22Rv1 (cell line): ENCODE measurements around the gene ATAD3A.
"Not testable (repeated sequence)": the region's sequence is repeated elsewhere in the genome, so short reads cannot be mapped to it uniquely, and the experiment has no call there.

Experiments used
- H3K27ac ChIP-seq: fragments of 450-650 bp; 2 replicates; pipeline ENCODE4 v1.5.1; 2017
- CTCF ChIP-seq: fragments of 450-650 bp; IDR thresholded peaks from 2 replicates; pipeline ENCODE4 v1.5.1; 2017; ENCODE audit warnings: mild to moderate bottlenecking
- ZFX ChIP-seq: fragments of 450-650 bp; IDR thresholded peaks from 2 replicates; pipeline ENCODE4 v1.6.1; 2017; ENCODE audit warnings: antibody characterized with exemption, borderline replicate concordance

ATAD3A gene

GRCh38 chr1:1489231-1489630 is 22.7 kb upstream of the ATAD3A start:
- no peak overlapping the region for H3K27ac ChIP-seq
- no peak for TF ChIP-seq ZFX
- no peak for TF ChIP-seq CTCF

- no peak overlapping the region for H3K27ac ChIP-seq
- TF ChIP-seq CTCF (no peak), ZFX (no peak)
Measured at GRCh38 chr1:1489861-1490260, 22.1 kb upstream of the ATAD3A start.

- no peak overlapping the region for H3K27ac ChIP-seq
- TF ChIP-seq ZFX (no peak), CTCF (no peak)
Measured at GRCh38 chr1:1490633-1491230, 21.2 kb upstream of the ATAD3A start.

GRCh38 chr1:1491601-1492000 is 20.4 kb upstream of the ATAD3A start:
- TF ChIP-seq CTCF = no peak
- TF ChIP-seq ZFX = no peak
- no peak overlapping the region for H3K27ac ChIP-seq

- H3K27ac ChIP-seq = not testable (repeated sequence)
Measured at GRCh38 chr1:1494311-1494710, 17.7 kb upstream of the ATAD3A start.

- H3K27ac ChIP-seq = not testable (repeated sequence)
Measured at GRCh38 chr1:1495461-1495975, 16.4 kb upstream of the ATAD3A start.

GRCh38 chr1:1504777-1505365 is 7.1 kb upstream of the ATAD3A start:
- peak overlapping the region; percentile 89 for H3K27ac ChIP-seq
- peak; percentile 91 for TF ChIP-seq CTCF

- peak overlapping the region; percentile 89 for H3K27ac ChIP-seq
- peak; percentile 40 for TF ChIP-seq CTCF
Measured at GRCh38 chr1:1505366-1505798, 6.6 kb upstream of the ATAD3A start.

- H3K27ac ChIP-seq = peak overlapping the region; percentile 89
Measured at GRCh38 chr1:1505801-1506200, 6.2 kb upstream of the ATAD3A start.
